Nasal cavity respiratory epithelium epithelial cell of viscerocranial mucosa (primary cell): ENCODE results near the gene IL20. TPM values are rescaled to one million over a fixed set of nuclear protein-coding genes. Genes with fewer than 3 reads are reported as not detected.

Experiments
- total RNA-seq: library from RNA; depleted of rRNA; stranded (reverse); fragments of >200 nt; gene quantifications from 2 replicates; pipeline ENCODE4 v1.2.3, GENCODE V29; 2014

IL20 gene, protein sequence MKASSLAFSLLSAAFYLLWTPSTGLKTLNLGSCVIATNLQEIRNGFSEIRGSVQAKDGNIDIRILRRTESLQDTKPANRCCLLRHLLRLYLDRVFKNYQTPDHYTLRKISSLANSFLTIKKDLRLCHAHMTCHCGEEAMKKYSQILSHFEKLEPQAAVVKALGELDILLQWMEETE
- 0.43 and 3.8 TPM in 2 replicates for total RNA-seq

DNA sequence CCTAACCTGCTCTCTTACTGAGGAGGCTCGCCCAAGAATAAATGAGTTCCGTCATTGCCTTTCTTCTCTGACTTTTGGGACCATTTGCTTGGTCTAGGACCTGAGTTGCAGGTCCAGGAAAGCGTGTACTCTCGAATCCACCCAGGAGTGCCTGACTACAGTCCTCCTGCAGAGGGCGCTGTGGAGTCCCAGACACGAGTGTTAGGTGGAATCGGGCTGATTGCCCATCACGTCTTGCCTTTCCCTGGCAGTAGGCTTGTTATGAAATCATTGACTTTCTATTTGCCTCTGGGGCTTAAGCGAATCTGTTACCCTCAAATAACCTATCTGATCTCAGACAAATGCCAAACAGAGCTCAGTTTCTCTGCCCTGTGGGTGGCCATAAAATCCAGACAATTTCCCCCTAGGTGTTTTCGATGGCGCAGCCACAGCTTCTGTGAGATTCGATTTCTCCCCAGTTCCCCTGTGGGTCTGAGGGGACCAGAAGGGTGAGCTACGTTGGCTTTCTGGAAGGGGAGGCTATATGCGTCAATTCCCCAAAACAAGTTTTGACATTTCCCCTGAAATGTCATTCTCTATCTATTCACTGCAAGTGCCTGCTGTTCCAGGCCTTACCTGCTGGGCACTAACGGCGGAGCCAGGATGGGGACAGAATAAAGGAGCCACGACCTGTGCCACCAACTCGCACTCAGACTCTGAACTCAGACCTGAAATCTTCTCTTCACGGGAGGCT, at the start of gene IL20:
Gene IL20, plus strand, starts transcription at position 685 of the 733 bp plus-strand sequence. CDS start 230 bp downstream, outside the sequence.

DNA sequence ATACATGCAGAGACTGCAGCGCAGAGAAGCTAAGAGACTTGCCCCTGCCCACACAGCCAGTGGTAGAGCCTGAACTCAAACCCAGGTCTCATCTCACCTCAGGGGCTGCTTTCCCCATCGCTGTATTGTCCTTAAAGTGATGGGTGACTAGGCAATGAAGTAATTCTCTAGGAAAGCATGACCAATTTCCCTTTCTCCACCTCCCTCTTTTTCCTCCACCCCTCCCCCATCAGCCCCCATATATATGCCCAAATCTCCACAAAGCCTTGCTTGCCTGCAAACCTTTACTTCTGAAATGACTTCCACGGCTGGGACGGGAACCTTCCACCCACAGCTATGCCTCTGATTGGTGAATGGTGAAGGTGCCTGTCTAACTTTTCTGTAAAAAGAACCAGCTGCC, 31.8 kb downstream of the IL20 start, which contains the start of gene IL24:
Gene IL24, plus strand, starts transcription at position 269 of the 400 bp plus-strand sequence. CDS start 390 bp downstream, outside the sequence.

Other genes starting within 250 kb of the IL20 start
- gene DYRK3, start 230.1 kb upstream of the IL20 start, total RNA-seq, result 25.9 and 60.5 TPM in 2 replicates
- 40.3 and 66.2 TPM in 2 replicates for gene MAPKAPK2, start 180.7 kb upstream of the IL20 start, total RNA-seq
- not detected in 2 replicates for gene IL19, start 94.8 kb upstream of the IL20 start, total RNA-seq
- not detected in 2 replicates for gene IL10, start 93.1 kb upstream of the IL20 start, total RNA-seq
- 0.50 and 5.8 TPM in 2 replicates for gene IL24, start 31.8 kb downstream of the IL20 start, total RNA-seq
- gene FCMR, start 56.3 kb downstream of the IL20 start, total RNA-seq, result 0.34 and 0.36 TPM in 2 replicates
- gene PIGR, start 80.8 kb downstream of the IL20 start, total RNA-seq, result 1.7 and 14.5 TPM in 2 replicates
- under 0.01 TPM in 1 of 2 replicates, not detected in the other for gene FCAMR, start 104.8 kb downstream of the IL20 start, total RNA-seq
- 33.2 and 37.3 TPM in 2 replicates for gene C1orf116, start 167.1 kb downstream of the IL20 start, total RNA-seq
- 15.8 and 26.3 TPM in 2 replicates for gene YOD1, start 185.6 kb downstream of the IL20 start, total RNA-seq
- gene PFKFB2, start 187.7 kb downstream of the IL20 start, total RNA-seq, result 35.8 and 98.8 TPM in 2 replicates
- gene C4BPB, start 223.2 kb downstream of the IL20 start, total RNA-seq, result not detected in 2 replicates
- not detected in 2 replicates for gene C4BPA, start 238.6 kb downstream of the IL20 start, total RNA-seq